ENCODE results near the gene TTC3.

- TF ChIP-seq EZH2 (optimal IDR thresholded peaks at IDR 0.05; ENCODE audit: low read depth, low read length) (no peak), CTCF (IDR thresholded peaks at IDR 0.05; ENCODE audit: low read length) (no peak)
These were observed 1.5 kb downstream of the TTC3 start for GRCh38 chr21:37074546-37074945.

Measured in MM.1S (cell line).